WTC11 (cell line): Measurements from ENCODE around the gene TACR1. TPM values are rescaled to one million over a fixed set of nuclear protein-coding genes. Genes with fewer than 3 reads are reported as not detected.

ENCODE experiments used
- ATAC-seq: fragments of 200-7000 bp; cut with Tn5 transposase; 2 replicates; pipeline ENCODE4 v1.10.0; 2021; ENCODE audit warnings: mild to moderate bottlenecking, moderate library complexity
- CTCF ChIA-PET: fragments of 300-600 bp; sonication (Branson Sonifier 250); formaldehyde crosslinking; loops from one replicate; lab custom pipeline; 2021; ENCODE audit warnings: antibody characterized with exemption; lab: Charles Lee
- POLR2A ChIA-PET: fragments of 350-600 bp; sonication (Branson Sonifier 250); formaldehyde crosslinking; loops from one replicate; lab custom pipeline; 2021; ENCODE audit warnings: antibody characterized with exemption; lab: Charles Lee
- DNase-seq: peaks from one replicate; pipeline ENCODE4 v3.0.0; 2021; ENCODE audit warnings: low spot score
- H3K27ac Mint-ChIP-seq: 2 replicates; pipeline ENCODE4 v1.8.0; 2021; ENCODE audit warnings: mixed read lengths
- H3K27me3 Mint-ChIP-seq: 2 replicates; pipeline ENCODE4 v1.8.0; 2021; ENCODE audit warnings: low read depth, mild to moderate bottlenecking, moderate library complexity, mixed read lengths
- H3K36me3 Mint-ChIP-seq: 2 replicates; pipeline ENCODE4 v1.8.0; 2021; ENCODE audit warnings: mixed read lengths
- H3K4me1 Mint-ChIP-seq: 2 replicates; pipeline ENCODE4 v1.8.0; 2022; ENCODE audit warnings: mixed read lengths
- H3K4me3 Mint-ChIP-seq: 2 replicates; pipeline ENCODE4 v1.8.0; 2021; ENCODE audit warnings: mild to moderate bottlenecking, moderate library complexity, mixed read lengths
- H3K9me3 Mint-ChIP-seq: 2 replicates; pipeline ENCODE4 v1.8.0; 2021; ENCODE audit warnings: mixed read lengths
- ATF1 ChIP-seq: sonication (generic); formaldehyde crosslinking; IDR thresholded peaks from 2 replicates; pipeline ENCODE4 v1.8.1; 2023; ENCODE audit warnings: mild to moderate bottlenecking, moderate library complexity, missing genetic modification reagents
- CREB1 ChIP-seq: sonication (generic); formaldehyde crosslinking; IDR thresholded peaks from 2 replicates; pipeline ENCODE4 v1.8.0; 2023; ENCODE audit warnings: mild to moderate bottlenecking, missing genetic modification reagents
- CTCF ChIP-seq: fragments of 200-600 bp; IDR thresholded peaks from 2 replicates; pipeline ENCODE4 v1.8.0; 2022; ENCODE audit warnings: antibody characterized with exemption
- E2F5 ChIP-seq: sonication (generic); formaldehyde crosslinking; IDR thresholded peaks from 2 replicates; pipeline ENCODE4 v1.8.1; 2022; ENCODE audit warnings: mild to moderate bottlenecking, moderate library complexity, missing genetic modification reagents
- ELF4 ChIP-seq: sonication (generic); formaldehyde crosslinking; IDR thresholded peaks from 2 replicates; pipeline ENCODE4 v1.8.1; 2022; ENCODE audit warnings: low read depth, mild to moderate bottlenecking, moderate library complexity, missing genetic modification reagents
- IRF1 ChIP-seq: sonication (generic); formaldehyde crosslinking; IDR thresholded peaks from 2 replicates; pipeline ENCODE4 v1.8.0; 2023; ENCODE audit warnings: missing genetic modification reagents
- MAX ChIP-seq: sonication (generic); formaldehyde crosslinking; IDR thresholded peaks from 2 replicates; pipeline ENCODE4 v1.8.0; 2022; ENCODE audit warnings: mild to moderate bottlenecking, missing genetic modification reagents
- NR3C1 ChIP-seq: sonication (generic); formaldehyde crosslinking; conservative IDR thresholded peaks from 2 replicates; pipeline ENCODE4 v1.8.1; 2023; ENCODE audit warnings: low read depth, mild to moderate bottlenecking, missing genetic modification reagents
- SMAD3 ChIP-seq: sonication (generic); formaldehyde crosslinking; IDR thresholded peaks from 2 replicates; pipeline ENCODE4 v1.8.0; 2022; ENCODE audit warnings: missing genetic modification reagents, mild to moderate bottlenecking, borderline replicate concordance
- STAT6 ChIP-seq: sonication (generic); formaldehyde crosslinking; conservative IDR thresholded peaks from 2 replicates; pipeline ENCODE4 v1.8.1; 2023; ENCODE audit warnings: mild to moderate bottlenecking, low read depth, missing genetic modification reagents, moderate library complexity
- ZNF121 ChIP-seq: sonication (generic); formaldehyde crosslinking; IDR thresholded peaks from 2 replicates; pipeline ENCODE4 v1.8.0; 2023; ENCODE audit warnings: missing genetic modification reagents
- ZNF232 ChIP-seq: sonication (generic); formaldehyde crosslinking; IDR thresholded peaks from 2 replicates; pipeline ENCODE4 v1.8.0; 2022; ENCODE audit warnings: mild to moderate bottlenecking, missing genetic modification reagents
- ZNF671 ChIP-seq: fragments of 250-450 bp; sonication (Bioruptor Pico); IDR thresholded peaks from 2 replicates; pipeline ENCODE4 v1.8.0; 2021; ENCODE audit warnings: mild to moderate bottlenecking
- ZSCAN18 ChIP-seq: fragments of 250-450 bp; sonication (Bioruptor Pico); IDR thresholded peaks from 2 replicates; pipeline ENCODE4 v2.1.2; 2022; ENCODE audit warnings: mild to moderate bottlenecking, moderate library complexity
- total RNA-seq: library from RNA; stranded (reverse); gene quantifications from 3 replicates; pipeline ENCODE4 v1.2.3, GENCODE V29; 2021

The TACR1 gene
- total RNA-seq, 1 experiment from 2014 or later, result 0.13 TPM

GRCh38 chr2:75099521-75099922 lies 99.8 kb downstream of the TACR1 start (continued):
- TF ChIP-seq ZSCAN18 (CRISPR knock-in tag), result no peak
- TF ChIP-seq ZNF121 (CRISPR knock-in tag), result no peak
- TF ChIP-seq ELF4 (CRISPR knock-in tag), result no peak
- TF ChIP-seq ATF1 (CRISPR knock-in tag), result no peak

GRCh38 chr2:75098856-75099255 lies 100.5 kb downstream of the TACR1 start:
- peaks cover 6% of the 10 kb centered on the region for H3K4me1 Mint-ChIP-seq
- H3K27ac Mint-ChIP-seq, result no peak overlapping the region
- TF ChIP-seq NR3C1 (CRISPR knock-in tag), result no peak
- no peak for TF ChIP-seq ZNF121 (CRISPR knock-in tag)
- TF ChIP-seq E2F5 (CRISPR knock-in tag), result no peak
- TF ChIP-seq STAT6 (CRISPR knock-in tag), result no peak
- TF ChIP-seq SMAD3, result no peak
- peak; percentile 45 for TF ChIP-seq CTCF
- peaks cover 5% of the 10 kb centered on the region for H3K27me3 Mint-ChIP-seq
- POLR2A ChIA-PET, result no interaction called here
- DNase-seq (peak; percentile 28), ATAC-seq (peak; percentile 88)
- no peak overlapping the region for H3K4me3 Mint-ChIP-seq
- peaks cover 5% of the 10 kb centered on the region for H3K9me3 Mint-ChIP-seq
- peaks cover 5% of the 10 kb centered on the region for H3K36me3 Mint-ChIP-seq
- CTCF ChIA-PET, result interaction anchor here (0.7 to 2.6 kb wide), 9 partner anchors 11 to 529 kb away, joined by 3 to 11 read pairs (median 4); partner anchors contain the start of gene TACR1

GRCh38 chr2:75097831-75098230 lies 101.5 kb downstream of the TACR1 start:
- Mint-ChIP-seq H3K36me3 (peaks cover 5% of the 10 kb centered on the region), H3K9me3 (peaks cover 5% of the 10 kb centered on the region), H3K4me1 (peaks cover 6% of the 10 kb centered on the region), H3K4me3 (no peak overlapping the region), H3K27ac (no peak overlapping the region)
- no peak for DNase-seq
- ChIA-PET POLR2A (no interaction called here), CTCF (interaction anchor here (0.8 to 2.6 kb wide), 5 partner anchors 10 to 530 kb away, joined by 3 to 11 read pairs (median 5); no protein-coding TSS in a partner anchor)
- TF ChIP-seq ZNF232 (CRISPR knock-in tag), result no peak
- TF ChIP-seq MAX (CRISPR knock-in tag), result no peak
- no peak for TF ChIP-seq ZNF671 (CRISPR knock-in tag)
- no peak for TF ChIP-seq IRF1 (CRISPR knock-in tag)
- no peak for TF ChIP-seq CREB1 (CRISPR knock-in tag)
- TF ChIP-seq, all 79 proteins: peak for 0
- H3K27me3 Mint-ChIP-seq, result peaks cover 5% of the 10 kb centered on the region
- no peak for ATAC-seq
